Hematopoietic multipotent progenitor cell treated with erythropoietin and hydrocortisone succinate and interleukin-3 and kit ligand, for 4 days (in vitro differentiated cells): Measurements from ENCODE around the gene OPN5.
A peak's percentile ranks its signal among the peaks of the same experiment; 100 is the strongest.
"Not testable (repeated sequence)": the region's sequence is repeated elsewhere in the genome, so short reads cannot be mapped to it uniquely, and the experiment has no call there.

ENCODE experiments used
- DNase-seq: peaks from one replicate; pipeline ENCODE4 v3.0.0-alpha.2; 2015

The OPN5 gene

DNA sequence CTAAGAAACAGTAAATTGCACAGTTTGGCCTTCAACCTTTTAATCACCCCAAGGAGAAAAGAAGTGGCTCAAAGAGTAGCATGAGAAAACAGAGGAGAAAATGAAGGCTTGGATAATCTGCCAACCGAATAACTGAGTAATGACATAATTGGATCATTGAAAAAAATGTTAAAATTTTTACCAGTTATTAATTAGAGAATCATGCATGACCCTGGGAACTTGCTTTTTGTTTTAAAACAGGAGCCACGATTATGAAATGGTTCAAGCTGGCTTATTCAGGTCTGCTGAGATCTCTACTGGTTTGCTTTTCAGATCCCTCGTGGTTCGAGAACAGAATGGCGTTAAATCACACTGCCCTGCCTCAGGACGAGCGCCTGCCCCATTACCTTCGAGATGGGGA is at the start of gene OPN5:
Gene OPN5, plus strand, starts transcription at position 301 of the 400 bp plus-strand sequence. Its CDS starts 35 bp downstream, at position 336.
- DNase-seq: no peak

GRCh38 chr6:47733879-47734558 is 47.8 kb upstream of the OPN5 start:
- DNase-seq: peak; percentile 72

- no peak for DNase-seq
These were observed 46.9 kb upstream of the OPN5 start for GRCh38 chr6:47734831-47735481.

- no peak for DNase-seq
These were observed 45.6 kb upstream of the OPN5 start for GRCh38 chr6:47736083-47736700.

GRCh38 chr6:47737406-47737805 is 44.4 kb upstream of the OPN5 start:
- no peak for DNase-seq

DNA sequence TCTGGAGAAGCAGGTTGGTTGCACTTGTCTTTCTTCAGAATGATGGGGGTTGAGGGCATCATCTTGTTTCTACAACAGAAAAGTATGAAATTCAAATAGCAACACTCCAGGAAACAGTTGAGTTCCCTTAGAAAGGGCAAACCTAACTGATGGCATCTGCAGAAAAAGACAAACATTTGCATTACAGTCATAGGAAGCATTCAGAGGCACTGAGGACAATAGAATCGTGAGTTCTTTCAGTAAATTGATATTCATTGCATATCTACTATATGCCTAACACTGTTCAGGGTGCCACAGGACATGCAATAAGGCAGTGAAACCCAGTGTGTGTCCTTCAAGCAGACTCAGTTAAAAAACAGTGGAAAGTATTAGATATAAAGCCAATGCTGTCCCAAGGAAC is 41.1 kb upstream of the OPN5 start:
- no peak for DNase-seq

DNA sequence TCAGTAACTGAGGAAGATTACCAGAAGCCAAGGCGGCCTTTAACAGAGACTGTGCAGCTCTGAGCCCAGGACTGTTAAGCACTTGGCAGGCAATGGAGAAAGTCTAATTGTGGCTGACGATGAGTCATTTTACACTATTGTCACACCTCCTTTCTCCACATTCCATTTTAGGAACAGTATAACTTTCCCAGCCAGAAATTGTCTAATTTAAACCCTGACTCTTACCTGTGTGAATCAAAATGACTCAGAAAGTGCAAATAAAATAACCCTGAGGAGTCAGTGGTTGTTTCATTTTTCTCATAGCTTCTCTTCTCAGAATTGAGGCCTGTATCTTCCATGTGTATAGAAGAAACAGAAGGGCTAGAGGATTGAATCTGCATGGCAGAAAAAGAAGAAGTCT is 40.0 kb upstream of the OPN5 start:
- no peak for DNase-seq

DNA sequence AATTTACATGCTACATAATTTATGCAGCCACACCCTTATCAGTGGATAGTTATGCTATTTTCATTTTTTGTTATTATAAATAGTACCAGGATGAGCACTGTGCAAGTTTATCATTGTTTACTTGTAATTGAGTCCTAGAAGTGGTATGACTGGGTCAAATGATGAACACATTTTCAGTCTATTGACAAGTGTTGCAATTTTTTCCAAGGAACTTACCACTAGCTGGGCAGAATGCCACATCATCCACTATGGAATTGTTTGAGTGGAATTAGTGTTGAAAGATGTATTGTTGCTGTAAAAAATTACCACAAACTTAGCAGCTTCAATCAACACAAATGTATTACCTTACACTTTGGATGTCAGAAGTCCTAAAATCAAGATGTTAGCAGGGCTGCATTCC is 38.1 kb upstream of the OPN5 start:
- DNase-seq: no peak

DNA sequence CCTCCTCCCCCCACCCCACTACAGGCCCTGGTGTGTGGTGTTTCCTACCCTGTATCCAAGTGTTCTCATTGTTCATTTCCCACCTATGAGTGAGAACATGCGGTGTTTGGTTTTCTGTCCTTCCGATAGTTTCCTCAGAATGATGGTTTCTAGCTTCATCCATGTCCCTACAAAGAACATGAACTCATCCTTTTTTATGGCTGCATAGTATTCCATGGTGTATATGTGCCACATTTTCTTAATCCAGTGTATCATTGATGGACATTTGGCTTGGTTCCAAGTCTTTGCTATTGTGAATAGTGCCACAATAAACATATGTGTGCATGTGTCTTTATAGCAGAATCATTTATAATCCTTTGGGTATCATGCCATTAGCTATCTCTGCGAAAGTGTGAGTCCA is 36.6 kb upstream of the OPN5 start:
- DNase-seq: not testable (repeated sequence)

GRCh38 chr6:47749757-47750156 is 32.1 kb upstream of the OPN5 start:
- no peak for DNase-seq

DNA sequence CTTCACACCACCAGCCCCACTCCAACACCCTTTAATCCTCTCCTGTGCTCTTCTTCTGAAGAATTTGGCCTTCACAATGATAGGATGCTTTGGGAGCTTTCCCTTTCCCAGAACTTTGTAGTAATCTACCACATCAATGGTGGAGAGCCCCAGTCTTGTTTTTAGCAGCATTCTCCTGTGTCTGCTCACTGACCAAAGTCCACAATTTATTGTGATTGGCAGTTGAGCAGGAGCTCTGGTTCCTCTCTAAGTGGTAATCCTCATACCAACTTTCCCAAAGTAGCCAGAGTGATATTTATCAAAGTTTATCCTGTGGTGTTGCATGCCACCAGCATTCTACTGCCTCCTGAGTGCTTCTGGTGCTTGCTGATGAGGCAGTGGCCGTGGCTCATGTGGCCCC is 29.0 kb upstream of the OPN5 start:
- no peak for DNase-seq

DNA sequence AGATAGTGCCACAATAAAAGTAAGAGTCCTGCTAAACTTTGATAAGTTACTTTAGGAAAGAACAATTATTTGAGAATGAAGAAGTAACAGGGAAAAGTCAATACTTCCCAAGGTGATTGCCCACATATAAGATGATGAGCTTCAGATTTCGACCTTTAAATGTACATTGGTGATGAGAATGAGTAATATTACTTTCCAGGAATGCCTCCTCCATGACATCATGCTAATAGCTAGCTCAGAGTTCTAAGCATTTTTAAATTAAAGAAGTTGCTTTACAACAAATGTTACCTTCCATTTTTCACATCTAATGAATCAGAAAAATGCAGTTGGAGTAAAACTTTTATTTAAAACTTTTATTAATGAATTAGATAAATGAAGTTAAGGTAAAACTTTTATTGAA is 22.5 kb upstream of the OPN5 start:
- no peak for DNase-seq

- no peak for DNase-seq
These were observed 19.3 kb upstream of the OPN5 start for GRCh38 chr6:47762502-47762901.

DNA sequence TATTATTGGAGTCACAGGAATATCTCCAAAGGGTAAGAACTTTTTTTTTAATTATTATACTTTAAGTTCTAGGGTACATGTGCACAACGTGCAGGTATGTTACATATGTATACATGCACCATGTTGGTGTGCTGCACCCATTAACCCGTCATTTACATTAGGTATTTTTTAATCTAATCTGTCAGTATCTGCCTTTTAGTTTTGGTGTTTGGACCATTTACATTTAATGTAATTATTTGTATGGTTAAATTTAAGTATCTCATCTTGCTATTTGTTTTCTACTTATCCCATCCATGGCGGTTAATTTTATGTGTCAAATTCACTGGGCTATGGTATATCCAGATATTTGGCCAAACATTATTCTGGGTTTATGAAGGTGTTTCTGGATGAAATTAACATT is 15.4 kb upstream of the OPN5 start:
- no peak for DNase-seq

DNA sequence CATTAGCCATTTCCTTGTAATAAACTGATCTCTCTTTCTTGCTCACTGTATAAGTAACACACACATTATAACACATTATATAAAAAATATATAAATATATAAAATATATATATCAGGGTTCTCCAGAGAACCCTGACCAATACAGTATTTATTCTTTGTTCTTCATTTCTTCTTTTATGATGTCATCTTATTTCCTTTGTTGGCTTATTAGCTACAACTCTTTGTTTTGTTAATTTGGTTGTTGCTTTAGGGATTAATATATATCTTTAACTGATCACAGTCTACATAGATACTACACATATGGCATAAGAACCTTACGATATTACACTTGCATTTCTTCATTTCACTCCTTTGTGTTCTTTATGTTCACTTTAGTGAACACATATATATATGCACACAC is 14.7 kb upstream of the OPN5 start:
- no peak for DNase-seq

DNA sequence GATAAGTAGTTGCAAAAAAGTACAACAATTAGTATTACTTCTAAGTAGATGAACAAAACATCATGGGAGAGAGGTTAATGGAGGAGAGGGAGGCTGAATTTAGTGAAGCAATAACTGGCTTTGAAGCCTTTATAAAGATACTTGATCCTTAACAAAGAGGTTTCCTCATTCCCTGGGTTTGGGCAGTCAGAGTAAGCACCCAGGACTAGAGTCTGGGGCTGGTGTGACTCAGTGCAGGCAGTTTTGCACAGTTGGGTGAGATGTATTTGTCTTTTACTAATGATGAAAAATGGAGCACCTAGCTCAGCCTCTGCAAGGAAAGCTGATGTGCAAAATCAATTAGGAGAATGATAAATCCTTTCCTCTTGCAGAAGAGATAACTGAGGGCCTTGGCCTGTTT is 11.8 kb upstream of the OPN5 start:
- no peak for DNase-seq

- DNase-seq: no peak
These were observed 9.5 kb upstream of the OPN5 start for GRCh38 chr6:47772359-47772758.

DNA sequence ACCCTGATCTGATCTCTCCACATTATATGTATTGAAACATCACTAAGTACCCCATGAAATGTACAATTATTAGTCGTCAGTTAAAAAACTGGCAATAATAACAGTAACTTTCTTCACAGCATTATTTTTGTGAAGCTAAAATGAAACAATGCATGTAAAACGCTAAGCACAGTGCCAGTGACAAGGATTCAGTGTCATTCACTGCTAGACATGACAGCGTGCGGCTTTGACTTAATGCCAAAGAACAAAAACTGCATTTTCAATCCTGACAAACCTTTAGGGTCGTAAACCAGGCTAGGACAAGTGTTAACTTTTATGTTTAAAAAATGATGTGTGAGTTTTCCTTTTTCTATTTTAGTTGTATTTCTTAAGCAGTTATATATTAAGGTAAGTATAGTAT is 8.8 kb upstream of the OPN5 start:
- no peak for DNase-seq

- DNase-seq: peak; percentile 81
These were observed 1.1 kb upstream of the OPN5 start for GRCh38 chr6:47780510-47781356.

DNA sequence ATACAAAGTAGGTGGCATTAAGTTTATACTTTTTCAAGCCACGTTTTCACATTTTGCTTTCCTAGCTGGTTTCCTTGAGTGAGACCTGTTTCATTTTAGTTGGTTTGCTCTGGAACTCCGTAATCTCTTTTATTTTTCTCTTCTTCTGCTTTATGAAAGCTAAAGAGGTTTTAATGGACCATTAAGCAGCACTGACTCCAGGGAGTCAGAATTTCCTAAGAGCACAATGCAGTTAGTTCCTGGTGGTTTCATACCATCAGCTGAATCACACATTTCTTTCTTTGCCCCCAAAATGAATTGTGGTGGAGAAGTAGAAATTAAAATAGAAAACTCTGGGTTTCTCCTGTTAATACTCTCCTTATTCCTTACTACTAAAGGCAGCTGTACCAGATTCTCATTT is 3.4 kb downstream of the OPN5 start:
- no peak for DNase-seq

DNA sequence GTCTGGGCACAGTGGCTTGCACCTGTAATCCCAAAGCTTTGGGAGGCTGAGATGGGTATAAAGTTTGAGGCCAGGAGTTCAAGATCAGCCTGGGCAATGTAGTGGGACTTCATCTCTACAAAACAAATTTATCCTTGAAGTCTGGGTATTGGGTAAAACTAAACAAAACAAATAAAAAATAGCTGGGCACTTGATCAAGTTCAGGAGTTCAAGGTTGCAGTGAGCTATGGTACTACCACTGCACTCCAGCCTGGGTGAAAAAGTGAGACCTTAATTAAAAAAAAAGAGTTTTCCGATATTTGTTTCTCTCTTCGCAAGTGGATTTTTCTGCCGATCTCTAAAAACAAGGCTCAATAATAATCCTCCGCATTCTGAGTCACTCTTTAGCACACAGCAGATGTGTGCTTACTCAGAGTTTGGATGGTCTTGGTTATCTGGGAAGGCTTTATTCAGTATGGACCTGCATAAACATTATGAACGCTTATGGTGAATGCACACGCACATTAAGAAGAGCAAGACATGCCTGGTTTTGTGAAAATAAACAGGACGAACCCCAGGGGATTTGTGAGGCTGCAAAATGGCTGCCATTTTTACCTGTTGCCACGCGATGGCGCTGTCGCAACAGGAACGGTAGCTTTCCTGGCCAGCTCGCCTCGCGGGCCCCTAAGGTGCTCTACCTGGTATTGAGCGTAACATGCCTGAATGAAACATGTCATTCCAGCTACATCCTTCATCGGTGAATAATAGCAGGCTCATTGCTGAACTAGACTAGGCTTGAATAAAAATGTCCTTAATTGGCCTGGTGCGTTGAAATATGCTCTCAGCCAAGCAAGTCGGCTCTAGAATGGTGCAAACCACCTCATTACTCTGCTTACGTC is 6.0 kb downstream of the OPN5 start:
- DNase-seq: peak; percentile 72

- DNase-seq: no peak
These were observed 6.7 kb downstream of the OPN5 start for GRCh38 chr6:47788498-47788884.

GRCh38 chr6:47789553-47789952 is 7.7 kb downstream of the OPN5 start:
- DNase-seq: no peak
